Esophagus squamous epithelium (tissue), 4 donors: ENCODE results near the gene RAPH1.

Experiments
- CTCF ChIP-seq, 6 experiments: fragments of 450-650 bp in 4 of 6; fragments of 200-600 bp in 2 of 6; sonication (generic) in 2 of 6; IDR thresholded peaks; one replicate each; pipeline ENCODE4 v1.5.1; 2016 to 2019; ENCODE audit warnings: antibody characterized with exemption in 6 of 6, mild to moderate bottlenecking in 4 of 6, moderate library complexity in 4 of 6
- POLR2A ChIP-seq, 4 donors: fragments of 450-650 bp; IDR thresholded peaks; one replicate each; pipeline ENCODE4 v1.6.1; 2017; ENCODE audit warnings: antibody characterized with exemption in 4 of 4, mild to moderate bottlenecking in 4 of 4, moderate library complexity in 3 of 4

- TF ChIP-seq CTCF (IDR thresholded peaks at IDR 0.05) (no peak), POLR2A (IDR thresholded peaks at IDR 0.05) (no peak)
Observed at GRCh38 chr2:203347375-203347774, 187.7 kb downstream of the RAPH1 start.
